GM12874 (cell line): ENCODE results near the gene POLE.

Experiments used
- TF ChIP-seq, protein P1 (sequence below): IDR thresholded peaks from 2 replicates; pipeline ENCODE4 v1.5.1; 2011; ENCODE audit warnings: low read depth, mild to moderate bottlenecking, control low read depth, low read length, moderate library complexity; ENCODE audit not compliant: insufficient read depth

Gene POLE

GRCh38 chr12:132646850-132647249 lies 40.3 kb downstream of the POLE start:
- TF ChIP-seq, protein P1, sequence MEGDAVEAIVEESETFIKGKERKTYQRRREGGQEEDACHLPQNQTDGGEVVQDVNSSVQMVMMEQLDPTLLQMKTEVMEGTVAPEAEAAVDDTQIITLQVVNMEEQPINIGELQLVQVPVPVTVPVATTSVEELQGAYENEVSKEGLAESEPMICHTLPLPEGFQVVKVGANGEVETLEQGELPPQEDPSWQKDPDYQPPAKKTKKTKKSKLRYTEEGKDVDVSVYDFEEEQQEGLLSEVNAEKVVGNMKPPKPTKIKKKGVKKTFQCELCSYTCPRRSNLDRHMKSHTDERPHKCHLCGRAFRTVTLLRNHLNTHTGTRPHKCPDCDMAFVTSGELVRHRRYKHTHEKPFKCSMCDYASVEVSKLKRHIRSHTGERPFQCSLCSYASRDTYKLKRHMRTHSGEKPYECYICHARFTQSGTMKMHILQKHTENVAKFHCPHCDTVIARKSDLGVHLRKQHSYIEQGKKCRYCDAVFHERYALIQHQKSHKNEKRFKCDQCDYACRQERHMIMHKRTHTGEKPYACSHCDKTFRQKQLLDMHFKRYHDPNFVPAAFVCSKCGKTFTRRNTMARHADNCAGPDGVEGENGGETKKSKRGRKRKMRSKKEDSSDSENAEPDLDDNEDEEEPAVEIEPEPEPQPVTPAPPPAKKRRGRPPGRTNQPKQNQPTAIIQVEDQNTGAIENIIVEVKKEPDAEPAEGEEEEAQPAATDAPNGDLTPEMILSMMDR = no peak

GRCh38 chr12:132642846-132643835 lies 44.0 kb downstream of the POLE start:
- TF ChIP-seq, protein P1 = no peak

DNA sequence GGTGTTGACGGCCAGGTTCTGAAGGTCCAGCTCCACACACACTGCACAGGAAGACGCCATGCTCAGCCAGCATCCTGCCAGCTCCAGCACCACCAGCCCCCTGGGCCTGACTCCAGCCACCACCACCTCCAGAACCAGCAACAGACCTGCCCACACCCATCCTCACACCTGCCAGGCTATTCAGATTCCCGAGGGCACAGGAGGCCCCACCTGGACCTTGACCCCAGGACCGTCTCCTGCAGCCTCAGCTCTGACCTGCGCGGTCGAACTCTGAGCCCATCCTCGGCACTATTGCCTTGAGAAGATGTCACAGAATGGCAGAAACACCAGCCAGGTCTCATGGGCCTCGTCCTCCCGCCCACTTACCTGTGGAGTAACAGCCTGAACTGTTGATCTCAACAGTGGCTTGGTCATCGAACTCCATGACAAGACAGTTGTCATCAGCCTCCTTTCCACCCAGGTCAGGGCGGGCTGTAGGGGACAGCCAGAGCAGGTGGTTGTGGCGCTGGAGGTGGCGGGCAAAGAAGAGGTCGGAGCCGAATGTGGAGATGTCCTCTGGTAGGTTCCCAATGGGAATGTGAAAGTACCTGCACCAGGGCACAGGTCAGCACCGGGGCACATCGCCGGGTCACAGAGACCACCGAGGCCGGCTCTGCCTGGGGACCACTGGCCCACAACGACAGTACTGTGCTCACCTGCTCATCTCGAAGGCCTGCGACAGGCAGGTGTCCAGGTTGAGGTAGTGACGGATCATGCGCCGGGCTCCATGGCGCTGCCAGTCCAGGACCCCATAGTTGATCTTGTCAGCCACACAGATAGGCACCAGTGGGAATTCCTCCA lies 45.1 kb downstream of the POLE start:
- TF ChIP-seq, protein P1 = no peak

- TF ChIP-seq, protein P1 = no peak
Measured at GRCh38 chr12:132640936-132641335, 46.2 kb downstream of the POLE start.

- TF ChIP-seq, protein P1 = no peak
Measured at GRCh38 chr12:132639956-132640520, 47.1 kb downstream of the POLE start.

DNA sequence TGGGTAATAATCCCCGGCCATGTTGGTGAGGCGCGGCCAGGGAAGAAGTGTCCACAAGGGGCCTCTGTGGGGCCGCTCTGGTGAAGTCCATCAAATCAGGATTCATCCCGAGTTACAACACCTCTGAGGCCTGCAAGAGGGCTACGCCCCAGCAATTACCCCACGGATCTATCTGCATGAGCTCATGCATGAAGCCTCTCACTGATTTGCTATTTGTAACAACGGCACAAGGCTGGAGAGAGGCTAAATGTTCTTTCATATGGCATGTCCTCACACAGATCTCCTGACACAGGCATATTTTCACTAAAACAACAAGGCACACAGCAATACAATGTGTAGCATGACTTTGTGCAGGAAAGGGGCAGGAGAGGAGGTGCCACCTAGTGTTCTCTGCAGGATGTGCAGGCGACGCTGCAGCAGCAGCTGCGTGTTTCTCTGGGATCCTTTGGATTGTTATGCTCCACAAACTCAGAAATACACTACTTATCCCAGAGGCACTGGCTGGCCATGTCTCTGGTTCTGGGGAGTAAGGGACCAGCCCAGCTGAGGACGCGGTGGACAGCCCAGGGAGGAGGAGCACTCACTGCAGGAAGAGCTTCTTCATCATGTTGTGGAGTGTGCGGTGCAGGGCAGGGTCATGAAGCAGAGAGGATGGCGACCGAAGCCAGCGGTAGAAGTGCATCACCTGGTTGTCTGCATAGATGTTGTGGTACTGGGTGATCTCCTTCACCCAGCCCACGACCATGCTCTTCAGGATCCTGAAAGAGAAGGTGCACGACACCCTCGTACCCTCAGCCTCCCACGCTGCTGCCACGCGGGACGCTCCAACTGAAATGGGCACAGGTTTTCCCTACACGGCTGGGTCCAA lies 48.4 kb downstream of the POLE start:
- TF ChIP-seq, protein P1 = peak; percentile 61
